ENCODE results near the gene YY1. TPM values are rescaled to one million over a fixed set of nuclear protein-coding genes. Genes with fewer than 3 reads are reported as not detected.

Gene YY1
- total and polyA plus RNA-seq, 2 experiments from 2014 or later = 27.0 to 73.4 TPM

GRCh38 chr14:100314724-100315123 lies 75.8 kb downstream of the YY1 start:
- no peak overlapping the region for H3K27ac ChIP-seq
- peaks cover 26% of the 10 kb centered on the region for H3K4me1 ChIP-seq (ENCODE audit: low read depth)
- H3K27me3 ChIP-seq = no peaks in the 10 kb centered on the region
- TF ChIP-seq CTCF (IDR thresholded peaks at IDR 0.05; ENCODE audit: low read depth, low read length) = no peak
- no peak for DNase-seq (ENCODE audit: low read depth in 1 of 2, low spot score in 1 of 2)
- no peaks in the 10 kb centered on the region for H3K36me3 ChIP-seq
- no peaks in the 10 kb centered on the region for H3K9me3 ChIP-seq (ENCODE audit: low read depth)
- no peak overlapping the region for H3K4me3 ChIP-seq

- H3K4me3 ChIP-seq = no peak overlapping the region
- no peak for TF ChIP-seq CTCF (IDR thresholded peaks at IDR 0.05; ENCODE audit: low read depth, low read length)
- no peaks in the 10 kb centered on the region for H3K9me3 ChIP-seq (ENCODE audit: low read depth)
- H3K27ac ChIP-seq = no peak overlapping the region
- H3K36me3 ChIP-seq = no peaks in the 10 kb centered on the region
- DNase-seq (ENCODE audit: low read depth in 1 of 2, low spot score in 1 of 2) = no peak
- H3K27me3 ChIP-seq = no peaks in the 10 kb centered on the region
- peaks cover 26% of the 10 kb centered on the region for H3K4me1 ChIP-seq (ENCODE audit: low read depth)
These were observed 78.4 kb downstream of the YY1 start for GRCh38 chr14:100317389-100317788.

DNA sequence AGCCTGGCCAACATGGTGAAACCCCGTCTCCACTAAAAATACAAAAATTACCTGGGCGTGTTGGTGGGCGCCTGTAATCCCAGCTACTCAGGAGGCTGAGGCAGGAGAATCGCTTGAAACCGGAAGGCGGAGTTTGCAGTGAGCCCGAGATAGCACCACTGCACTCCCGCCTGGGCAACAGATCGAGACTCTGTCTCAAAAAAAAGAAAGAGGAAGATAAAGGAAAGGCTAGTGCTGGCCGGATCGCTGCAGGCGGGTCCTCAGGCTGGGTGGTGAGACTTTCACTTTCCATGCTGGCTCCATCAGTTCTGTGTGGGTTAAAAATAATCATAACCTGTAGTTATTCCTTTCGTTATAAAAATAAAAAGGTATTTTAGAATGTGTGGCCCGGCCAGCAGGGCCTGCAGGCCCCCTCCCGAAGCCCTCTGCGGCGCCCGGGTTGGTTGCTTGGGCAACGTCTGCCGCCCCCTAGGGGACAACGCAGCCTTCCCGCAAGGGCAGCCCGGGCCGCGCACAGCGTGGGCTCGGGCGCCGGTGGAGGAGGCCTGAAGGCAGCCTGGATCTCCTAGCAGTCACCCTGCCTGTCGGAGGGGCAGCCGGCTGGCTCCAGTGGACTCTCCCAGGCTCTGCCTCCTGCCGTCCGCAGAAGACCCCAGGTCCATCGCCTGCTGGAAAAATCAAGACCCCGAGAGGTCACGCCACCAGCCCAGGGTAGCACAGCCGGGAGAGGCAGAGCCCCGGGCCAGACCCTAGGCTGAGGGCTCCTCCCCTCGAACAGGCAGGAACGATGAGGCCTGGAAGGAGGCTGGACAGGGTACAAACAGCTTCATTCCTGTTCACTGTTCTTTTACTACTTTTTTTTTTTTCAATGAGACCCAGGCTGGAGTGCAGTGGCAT lies 79.2 kb downstream of the YY1 start:
- H3K4me3 ChIP-seq = no peak overlapping the region
- peak; percentile 90 for TF ChIP-seq CTCF (IDR thresholded peaks at IDR 0.05; ENCODE audit: low read depth, low read length)

DNA sequence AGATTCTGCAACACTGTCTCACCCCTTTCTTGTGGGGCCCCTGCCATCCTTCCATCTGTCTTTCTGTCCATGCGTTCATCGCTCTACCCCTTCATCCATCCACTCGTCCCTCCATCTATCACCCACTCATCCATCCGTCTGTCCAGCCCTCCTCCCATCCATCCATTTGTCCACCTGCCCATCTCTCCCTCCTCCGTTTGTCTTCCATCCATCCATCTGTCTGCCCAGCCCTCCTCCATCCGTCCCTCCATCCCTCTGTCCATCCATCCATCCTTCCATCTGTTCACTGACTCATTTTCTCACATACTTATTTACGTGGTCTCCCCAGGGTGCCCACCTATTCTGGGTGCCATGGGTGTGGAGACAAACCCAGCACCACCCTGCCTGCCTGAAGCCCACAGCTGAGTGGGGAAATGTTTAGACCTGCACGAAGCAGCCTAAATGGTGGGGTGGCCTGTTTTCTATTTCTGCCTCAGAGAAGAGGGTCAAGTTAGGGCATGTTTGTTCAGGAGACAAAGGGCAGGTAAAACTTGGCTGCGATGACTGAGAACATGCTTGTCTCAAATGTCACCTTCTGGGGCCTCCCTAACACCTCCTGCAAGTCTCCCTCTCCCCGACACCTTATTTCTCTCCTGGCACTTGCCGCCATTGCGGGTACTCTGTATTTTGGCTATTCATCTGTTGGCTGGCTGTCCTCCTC lies 81.4 kb downstream of the YY1 start:
- H3K27ac ChIP-seq = no peak overlapping the region
- TF ChIP-seq CTCF (IDR thresholded peaks at IDR 0.05; ENCODE audit: low read depth, low read length) = no peak
- no peak for DNase-seq (ENCODE audit: low read depth in 1 of 2, low spot score in 1 of 2)
- H3K36me3 ChIP-seq = no peaks in the 10 kb centered on the region
- peaks cover 9% of the 10 kb centered on the region for H3K4me1 ChIP-seq (ENCODE audit: low read depth)
- H3K27me3 ChIP-seq = no peaks in the 10 kb centered on the region
- no peak overlapping the region for H3K4me3 ChIP-seq
- no peaks in the 10 kb centered on the region for H3K9me3 ChIP-seq (ENCODE audit: low read depth)

More for the DNA sequence above, 79.2 kb downstream of the YY1 start:
- no peaks in the 10 kb centered on the region for H3K27me3 ChIP-seq
- no peaks in the 10 kb centered on the region for H3K9me3 ChIP-seq (ENCODE audit: low read depth)
- H3K27ac ChIP-seq = peak overlapping the region; percentile 9
- no peaks in the 10 kb centered on the region for H3K36me3 ChIP-seq
- peak; percentile 55 to 80 for DNase-seq (ENCODE audit: low read depth in 1 of 2, low spot score in 1 of 2)
- H3K4me1 ChIP-seq (ENCODE audit: low read depth) = peaks cover 19% of the 10 kb centered on the region

DNA sequence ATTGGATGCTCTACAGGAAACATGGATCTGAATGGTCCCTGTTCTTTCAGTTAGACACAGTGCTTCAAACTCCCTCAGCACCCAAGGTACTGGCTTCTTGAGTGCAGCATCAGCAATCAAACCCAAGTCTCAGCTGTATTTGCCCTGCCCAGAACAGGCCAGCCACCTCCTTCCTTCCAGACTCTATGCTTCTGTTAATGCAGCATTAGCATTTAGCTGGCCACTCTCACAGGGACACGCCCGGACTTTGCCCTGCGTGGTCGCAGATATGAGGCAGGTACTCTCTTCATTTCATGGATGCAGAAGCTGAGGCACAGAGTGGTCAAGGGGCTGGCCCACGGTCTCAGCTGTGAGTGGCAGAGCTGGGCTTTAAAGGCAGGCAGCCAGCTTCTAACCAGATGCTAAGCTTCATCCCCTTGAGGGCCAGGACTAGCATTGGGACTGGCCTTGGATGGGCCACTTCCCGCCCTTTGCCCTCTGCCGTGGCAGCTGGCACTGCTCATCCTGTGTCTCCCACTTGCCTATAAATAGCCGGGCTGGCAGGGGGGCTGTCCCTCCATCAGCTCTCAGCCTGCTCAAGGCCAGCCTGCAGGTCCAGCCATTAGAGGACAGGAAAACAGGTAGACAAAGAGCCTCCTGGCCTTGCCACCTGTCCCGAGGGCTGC lies 82.7 kb downstream of the YY1 start:
- Histone ChIP-seq H3K9me3 (ENCODE audit: low read depth) (no peaks in the 10 kb centered on the region), H3K4me3 (no peak overlapping the region), H3K27me3 (no peaks in the 10 kb centered on the region), H3K4me1 (ENCODE audit: low read depth) (peaks cover 9% of the 10 kb centered on the region), H3K36me3 (no peaks in the 10 kb centered on the region), H3K27ac (no peak overlapping the region)
- TF ChIP-seq CTCF (IDR thresholded peaks at IDR 0.05; ENCODE audit: low read depth, low read length) = no peak
- no peak for DNase-seq (ENCODE audit: low read depth in 1 of 2, low spot score in 1 of 2)
